ENCODE results near the gene GPR137B.
A peak's percentile ranks its signal among the peaks of the same experiment; 100 is the strongest.

Gene GPR137B

DNA sequence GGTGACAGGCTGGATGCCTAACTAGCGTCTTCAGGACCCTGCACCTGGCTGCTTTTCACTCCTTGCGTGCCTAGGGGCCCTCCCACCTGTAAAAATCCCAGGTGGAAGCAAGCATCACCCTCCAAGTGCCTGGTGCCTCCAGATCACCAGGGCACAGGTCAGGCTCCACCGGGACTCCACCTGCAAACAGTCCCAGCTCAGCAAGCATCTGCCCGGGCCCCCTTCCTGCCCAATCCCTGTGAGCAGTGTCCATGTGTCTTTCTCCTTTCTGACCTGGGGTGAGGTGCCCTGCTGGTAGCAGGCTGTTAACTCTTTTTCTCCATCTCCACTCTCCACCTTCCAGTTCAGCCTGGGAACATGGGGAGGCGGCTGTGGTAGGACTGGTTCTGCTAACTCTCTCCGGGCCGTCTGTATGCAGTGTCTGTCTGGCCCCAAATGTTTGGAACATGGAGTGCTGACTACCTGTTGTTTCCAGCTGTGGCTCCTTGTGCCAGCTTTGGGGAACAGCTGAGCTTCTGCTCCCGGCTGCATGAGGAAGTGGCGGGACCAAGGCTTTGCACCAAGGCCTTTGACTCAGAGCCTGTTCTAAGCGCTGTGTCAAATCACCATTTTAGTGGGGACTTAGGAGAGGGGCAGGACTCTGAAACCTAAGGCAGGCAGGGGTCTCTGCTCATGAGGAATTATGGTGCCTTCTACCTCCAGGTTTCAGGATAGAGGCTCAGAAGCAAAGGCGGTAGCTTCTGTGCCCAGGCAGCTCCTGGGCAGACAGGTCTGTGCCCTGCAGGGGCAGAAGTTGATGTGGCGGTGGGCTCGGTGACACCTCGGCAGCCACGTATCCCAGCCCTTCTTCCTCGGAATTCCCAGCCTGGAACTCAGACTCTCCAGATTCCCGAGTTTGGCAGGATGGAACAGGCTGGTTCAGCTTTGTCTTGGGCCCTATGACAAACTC lies 5.5 kb downstream of the GPR137B start:
- H3K9me3 ChIP-seq (replicated peaks in 1 of 11) = no peaks in the 10 kb centered on the region
- H3K36me3 ChIP-seq = peaks cover 0 to 60% (median 0%) of the 10 kb centered on the region in 11 experiments; a peak in 6 of 22 replicates
- no peak overlapping the region for H3K4me3 ChIP-seq
- H3K4me2 ChIP-seq = peak overlapping the region in 7 of 11 experiments; percentile 5 to 98 (median 50); a peak in 12 of 22 replicates
- no peak overlapping the region for H3K27ac ChIP-seq
- peaks cover 0 to 9% (median 0%) of the 10 kb centered on the region in 11 experiments; a peak in 4 of 22 replicates for H3K27me3 ChIP-seq
- H3K9ac ChIP-seq = peak overlapping the region in 1 of 11 experiments; percentile 53; a peak in 2 of 22 replicates
- TF ChIP-seq Cebpa-rat (IDR thresholded peaks at IDR 0.05) = no peak
- peaks cover 42 to 82% (median 57%) of the 10 kb centered on the region in 10 experiments for H3K4me1 ChIP-seq
- H4K20me1 ChIP-seq = peaks cover 83 to 100% (median 98%) of the 10 kb centered on the region in 11 experiments

DNA sequence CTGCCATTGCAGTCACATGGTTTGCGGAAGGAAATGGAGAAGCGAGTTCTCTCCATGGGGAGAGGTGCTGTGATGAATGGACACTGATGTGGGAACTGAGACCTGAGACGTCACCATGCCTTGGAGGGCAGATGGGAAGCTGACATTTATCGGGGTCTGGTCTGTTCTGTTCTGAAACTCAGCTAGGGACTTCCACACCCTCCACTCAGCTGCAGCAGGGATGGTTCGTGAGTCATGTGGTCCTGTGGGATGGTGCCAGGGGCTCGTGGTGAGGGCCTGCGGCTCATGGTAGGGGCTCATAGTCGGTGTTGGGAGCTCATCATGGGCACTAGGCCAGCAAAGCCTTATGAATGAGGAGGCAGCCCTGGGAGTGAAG lies 6.1 kb downstream of the GPR137B start:
- Histone ChIP-seq H3K9me3 (replicated peaks in 1 of 11) (no peaks in the 10 kb centered on the region), H4K20me1 (peaks cover 81 to 100% (median 100%) of the 10 kb centered on the region in 11 experiments), H3K9ac (0 out of 22 replicates have a peak overlapping the region, but pooled peaks of 1 of the 11 experiments have one; percentile 53), H3K36me3 (peaks cover 0 to 62% (median 0%) of the 10 kb centered on the region in 11 experiments; a peak in 6 of 22 replicates), H3K27me3 (peaks cover 0 to 2% (median 0%) of the 10 kb centered on the region in 11 experiments; a peak in 2 of 22 replicates), H3K4me1 (peaks cover 37 to 84% (median 50%) of the 10 kb centered on the region in 10 experiments), H3K4me3 (no peak overlapping the region), H3K27ac (no peak overlapping the region), H3K4me2 (peak overlapping the region in 8 of 11 experiments; percentile 0 to 98 (median 35); a peak in 13 of 22 replicates)
- no peak for TF ChIP-seq Cebpa-rat (IDR thresholded peaks at IDR 0.05)

DNA sequence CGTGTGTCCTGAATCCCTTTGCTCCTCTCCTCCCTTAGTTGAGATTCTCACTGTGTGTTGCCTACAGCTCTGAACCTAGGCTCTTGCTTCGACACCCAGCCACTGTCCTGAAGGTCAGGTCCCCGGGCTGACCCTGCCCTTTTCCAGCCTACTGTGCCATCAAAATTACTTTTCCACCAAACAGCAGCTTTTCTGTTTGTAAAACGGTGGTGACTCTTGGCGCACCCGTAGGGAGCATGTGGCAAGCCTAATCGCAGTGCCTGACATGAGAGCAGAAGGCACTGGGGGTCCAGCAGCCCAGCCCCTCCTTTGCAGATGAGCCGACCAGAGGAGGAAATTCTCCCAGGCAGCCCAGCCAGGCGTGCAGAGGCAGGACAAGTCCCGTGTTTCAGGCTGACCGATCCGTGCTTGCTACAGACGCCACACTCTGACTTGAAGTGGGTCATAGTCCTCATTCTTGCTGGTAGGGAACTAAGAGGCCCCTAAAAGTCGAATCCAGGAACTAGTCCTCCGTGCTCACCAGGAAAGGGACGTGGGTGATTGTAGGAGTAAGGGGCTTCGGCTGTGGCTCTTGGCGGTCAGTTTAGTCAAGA lies 6.8 kb downstream of the GPR137B start:
- Histone ChIP-seq H3K36me3 (peaks cover 0 to 68% (median 0%) of the 10 kb centered on the region in 11 experiments; a peak in 6 of 22 replicates), H3K4me2 (peak overlapping the region in 8 of 11 experiments; percentile 0 to 98 (median 44); a peak in 9 of 22 replicates), H3K27ac (no peak overlapping the region), H3K27me3 (0 out of 22 replicates have a peak, but pooled peaks cover 0 to 6% (median 0%) of the 10 kb centered on the region in 11 experiments), H3K9me3 (replicated peaks in 1 of 11) (no peaks in the 10 kb centered on the region), H3K4me1 (peaks cover 30 to 86% (median 47%) of the 10 kb centered on the region in 10 experiments), H3K4me3 (no peak overlapping the region), H4K20me1 (peaks cover 81 to 100% (median 100%) of the 10 kb centered on the region in 11 experiments), H3K9ac (no peak overlapping the region; a peak in 1 of 22 replicates)
- no peak for TF ChIP-seq Cebpa-rat (IDR thresholded peaks at IDR 0.05)

DNA sequence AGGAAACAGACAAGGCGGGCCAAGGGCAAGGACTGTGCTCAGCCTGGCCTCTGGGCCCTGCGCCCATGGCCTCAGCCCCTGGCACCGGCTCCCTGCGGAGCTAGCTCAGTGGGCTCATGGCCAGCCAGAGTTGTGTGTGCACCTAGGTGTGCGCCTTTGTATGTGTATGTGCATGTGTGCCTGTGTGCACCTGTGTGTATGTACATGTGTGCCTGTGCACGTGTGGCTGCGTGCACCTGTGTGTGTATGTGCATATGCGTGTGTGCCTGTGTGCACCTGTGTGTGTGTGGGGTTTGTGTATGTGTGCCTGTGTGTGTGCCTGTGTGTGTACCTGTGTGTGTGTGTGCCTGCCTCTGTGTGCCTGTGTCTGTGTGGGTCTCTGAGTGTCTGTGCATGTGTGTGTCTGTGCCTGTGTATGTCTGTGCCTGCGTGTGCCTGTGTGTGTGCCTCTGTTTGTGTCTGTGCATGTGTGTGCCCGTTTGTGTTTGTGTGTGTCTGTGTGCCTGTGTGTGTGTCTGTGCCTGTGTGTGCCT lies 7.4 kb downstream of the GPR137B start:
- peak overlapping the region; percentile 9 to 98 (median 49); a peak in 20 of 22 replicates for H3K4me2 ChIP-seq
- H3K36me3 ChIP-seq = peaks cover 0 to 69% (median 0%) of the 10 kb centered on the region in 11 experiments; a peak in 6 of 22 replicates
- peaks cover 27 to 86% (median 46%) of the 10 kb centered on the region in 10 experiments for H3K4me1 ChIP-seq
- no peaks in the 10 kb centered on the region for H3K9me3 ChIP-seq (replicated peaks in 1 of 11)
- TF ChIP-seq Cebpa-rat (IDR thresholded peaks at IDR 0.05) = no peak
- peaks cover 0 to 6% (median 0%) of the 10 kb centered on the region in 11 experiments; a peak in 3 of 22 replicates for H3K27me3 ChIP-seq
- peak overlapping the region in 1 of 11 experiments; percentile 15; a peak in 1 of 22 replicates for H3K9ac ChIP-seq
- H3K4me3 ChIP-seq = no peak overlapping the region
- no peak overlapping the region for H3K27ac ChIP-seq
- peaks cover 81 to 100% (median 100%) of the 10 kb centered on the region in 11 experiments for H4K20me1 ChIP-seq

DNA sequence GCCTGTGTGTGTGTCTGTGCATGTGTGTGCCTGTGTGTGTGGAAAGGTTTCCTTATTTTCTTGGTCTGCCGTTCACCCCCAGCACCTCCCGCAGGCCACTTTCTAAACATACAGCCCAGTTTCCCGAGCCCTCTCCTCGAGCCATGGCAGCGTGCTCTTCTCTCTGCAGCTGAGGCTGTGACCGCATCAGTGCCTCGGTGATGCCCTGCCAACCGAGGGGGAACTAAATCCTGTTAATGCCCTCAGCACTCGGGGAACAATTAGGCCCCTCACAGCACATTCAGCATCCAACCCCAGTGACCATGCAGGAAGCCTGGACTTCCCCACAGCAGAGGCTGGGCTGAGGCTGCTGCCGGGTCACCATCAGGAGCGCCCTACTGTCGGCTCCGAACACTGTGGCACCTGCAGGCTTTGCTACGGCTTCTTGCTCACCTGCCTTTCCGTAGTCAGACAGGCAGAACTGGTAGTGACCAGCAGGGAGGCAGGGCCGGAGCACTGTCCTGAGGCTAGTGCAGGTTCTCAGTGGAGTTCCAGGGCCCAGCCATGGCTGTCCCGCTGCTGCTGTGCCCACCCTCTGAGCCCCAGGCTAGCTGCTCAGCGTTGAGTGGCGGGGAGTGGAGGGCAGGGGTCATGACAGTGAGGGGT lies 8.1 kb downstream of the GPR137B start:
- H3K27ac ChIP-seq = no peak overlapping the region
- H3K9me3 ChIP-seq (replicated peaks in 1 of 11) = no peaks in the 10 kb centered on the region
- 0 out of 22 replicates have a peak overlapping the region, but pooled peaks of 2 of the 11 experiments have one; percentile 0 to 15 for H3K9ac ChIP-seq
- TF ChIP-seq Cebpa-rat (IDR thresholded peaks at IDR 0.05) = no peak
- peaks cover 0 to 66% (median 0%) of the 10 kb centered on the region in 11 experiments; a peak in 6 of 22 replicates for H3K36me3 ChIP-seq
- H3K4me2 ChIP-seq = peak overlapping the region; percentile 9 to 98 (median 49); a peak in 21 of 22 replicates
- peaks cover 81 to 100% (median 100%) of the 10 kb centered on the region in 11 experiments for H4K20me1 ChIP-seq
- H3K27me3 ChIP-seq = peaks cover 0 to 13% (median 2%) of the 10 kb centered on the region in 11 experiments; a peak in 8 of 22 replicates
- H3K4me1 ChIP-seq = peaks cover 30 to 86% (median 48%) of the 10 kb centered on the region in 10 experiments
- no peak overlapping the region for H3K4me3 ChIP-seq

DNA sequence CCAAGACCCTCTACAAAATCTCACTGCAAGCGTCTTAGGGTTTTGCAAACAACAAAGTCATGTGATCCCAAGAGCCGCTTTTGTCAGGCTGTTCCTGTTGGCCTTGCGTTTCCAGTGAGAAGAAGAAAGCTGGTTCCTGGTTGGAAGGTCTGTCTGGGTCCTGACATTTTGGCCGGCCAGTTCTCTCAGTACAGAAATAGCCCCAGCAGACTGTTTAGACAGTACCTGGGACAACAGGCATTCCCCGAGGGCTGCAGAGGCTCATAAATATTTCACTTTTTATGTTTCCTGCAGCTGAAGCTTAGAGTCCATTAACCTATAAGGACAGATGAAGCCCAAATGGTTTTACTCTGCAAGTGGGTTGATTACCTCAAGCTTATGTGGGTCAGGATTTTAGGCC lies 8.6 kb downstream of the GPR137B start:
- Histone ChIP-seq H3K27me3 (peaks cover 0 to 18% (median 6%) of the 10 kb centered on the region in 11 experiments; a peak in 8 of 22 replicates), H3K9me3 (replicated peaks in 1 of 11) (no peaks in the 10 kb centered on the region), H3K4me1 (peaks cover 36 to 86% (median 53%) of the 10 kb centered on the region in 10 experiments), H3K4me3 (no peak overlapping the region), H3K9ac (no peak overlapping the region), H3K4me2 (peak overlapping the region in 7 of 11 experiments; percentile 9 to 98 (median 54); a peak in 11 of 22 replicates), H4K20me1 (peaks cover 84 to 100% (median 100%) of the 10 kb centered on the region in 11 experiments), H3K27ac (no peak overlapping the region), H3K36me3 (peaks cover 0 to 60% (median 0%) of the 10 kb centered on the region in 11 experiments; a peak in 6 of 22 replicates)
- TF ChIP-seq Cebpa-rat (IDR thresholded peaks at IDR 0.05) = no peak

DNA sequence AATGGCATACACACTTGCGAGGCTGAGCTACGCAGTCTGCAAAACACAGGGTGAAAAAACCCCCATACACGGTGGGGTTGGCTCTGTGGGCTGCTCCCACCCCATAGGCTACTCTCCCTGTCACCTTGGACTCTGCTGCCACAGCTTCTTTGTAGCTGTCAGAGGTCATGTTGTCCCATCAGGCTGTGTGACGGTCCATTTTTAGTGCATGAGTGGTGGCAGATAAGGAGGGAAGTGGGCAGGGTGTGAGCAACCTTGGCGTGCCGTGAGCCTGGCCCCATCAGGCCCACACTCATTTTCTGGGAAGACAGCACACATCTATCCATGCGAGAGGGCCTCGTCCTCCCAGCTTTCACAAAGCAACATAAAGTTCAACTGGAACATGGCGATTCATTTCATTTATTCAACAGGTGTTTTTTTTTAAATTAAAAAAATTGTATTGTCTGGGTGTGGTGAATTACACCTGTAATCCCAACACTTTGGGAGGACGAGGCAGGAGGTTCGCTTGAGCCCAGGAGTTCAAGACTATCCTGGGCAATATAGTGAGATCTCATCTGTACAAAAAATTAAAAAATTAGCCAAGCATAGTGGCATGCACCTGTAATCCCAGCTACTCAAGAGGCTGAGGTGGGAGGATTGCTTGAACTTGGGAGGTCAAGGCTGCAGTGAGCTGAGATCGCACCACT lies 9.5 kb downstream of the GPR137B start:
- H4K20me1 ChIP-seq = peaks cover 81 to 100% (median 96%) of the 10 kb centered on the region in 11 experiments
- peak overlapping the region in 1 of 11 experiments; percentile 29; a peak in 2 of 22 replicates for H3K4me2 ChIP-seq
- no peak overlapping the region for H3K9ac ChIP-seq
- H3K27ac ChIP-seq = no peak overlapping the region
- peaks cover 0 to 18% (median 6%) of the 10 kb centered on the region in 11 experiments; a peak in 8 of 22 replicates for H3K27me3 ChIP-seq
- no peak overlapping the region for H3K4me3 ChIP-seq
- no peaks in the 10 kb centered on the region for H3K9me3 ChIP-seq (replicated peaks in 1 of 11)
- H3K4me1 ChIP-seq = peaks cover 44 to 86% (median 62%) of the 10 kb centered on the region in 10 experiments
- peaks cover 0 to 52% (median 0%) of the 10 kb centered on the region in 11 experiments; a peak in 5 of 22 replicates for H3K36me3 ChIP-seq
- TF ChIP-seq Cebpa-rat (IDR thresholded peaks at IDR 0.05) = no peak

Data from BLaER1 treated with 17β-estradiol and CSF1 and Interleukin-3, amounts not matched to agents 10 nM and 100 nM (cell line).